B cell (primary cell): ENCODE data around the gene PPIL1. TPM values are rescaled to one million over a fixed set of nuclear protein-coding genes. Genes with fewer than 3 reads are reported as not detected.

Source experiments
- ATAC-seq: fragments of 200-7000 bp; cut with Tn5 transposase; one replicate; pipeline ENCODE4 v1.10.0; 2021; ENCODE audit warnings: low read depth, mild to moderate bottlenecking, moderate number of reproducible peaks, moderate library complexity
- CTCF ChIA-PET: fragments of 350-600 bp; sonication (Branson Sonifier 250); formaldehyde crosslinking; loops from one replicate; lab custom pipeline; 2021; ENCODE audit warnings: antibody characterized with exemption, inconsistent platforms; lab: Charles Lee
- POLR2A ChIA-PET: fragments of 350-600 bp; sonication (Branson Sonifier 250); formaldehyde crosslinking; loops from one replicate; lab custom pipeline; 2021; ENCODE audit warnings: antibody characterized with exemption; lab: Charles Lee
- DNase-seq: peaks from one replicate; pipeline ENCODE4 v3.0.0; 2013
- H2AFZ ChIP-seq: 2 replicates; pipeline ENCODE4 v1.6.1; 2012; ENCODE audit warnings: mild to moderate bottlenecking, low read depth, low read length; ENCODE audit not compliant: insufficient read depth, poor library complexity, severe bottlenecking
- H3K27ac ChIP-seq, 2 donors: 1 replicate in 1 of 2; 2 replicates in 1 of 2; pipeline ENCODE4 v1.5.1; 2012 to 2013; ENCODE audit warnings: low read length in 2 of 2, mild to moderate bottlenecking in 2 of 2, moderate library complexity in 1 of 2
- H3K27me3 ChIP-seq, 4 experiments: fragments of 200-600 bp in 1 of 4; sonication (generic) in 1 of 4; replicated peaks in 1 of 4; 1 replicate in 2 of 4; 2 replicates in 2 of 4; pipeline versions ENCODE4 v1.6.1 to v1.7.0; 2013 to 2016; ENCODE audit warnings: low read length in 3 of 4, mild to moderate bottlenecking in 2 of 4, mixed read lengths in 1 of 4, moderate library complexity in 1 of 4; ENCODE audit not compliant: insufficient read depth in 4 of 4, control insufficient read depth in 3 of 4; ENCODE audit errors: control extremely low read depth in 1 of 4
- H3K36me3 ChIP-seq, 2 experiments: replicated peaks in 1 of 2; 1 replicate in 1 of 2; 2 replicates in 1 of 2; pipeline versions ENCODE4 v1.6.1 to v1.7.1; 2013; ENCODE audit warnings: low read length in 1 of 2; ENCODE audit not compliant: insufficient read depth in 2 of 2, control insufficient read depth in 1 of 2; ENCODE audit errors: control extremely low read depth in 1 of 2, extremely low read depth in 1 of 2
- H3K4me1 ChIP-seq, 2 donors: fragments of 200-600 bp in 1 of 2; sonication (generic) in 1 of 2; 1 replicate in 1 of 2; 2 replicates in 1 of 2; pipeline versions ENCODE4 v1.5.1 to v1.6.1; 2013 to 2017; ENCODE audit warnings: low read length in 2 of 2; ENCODE audit not compliant: control insufficient read depth in 2 of 2, insufficient read depth in 2 of 2
- H3K4me2 ChIP-seq: replicated peaks from 2 replicates; pipeline ENCODE3; 2012; ENCODE audit warnings: mild to moderate bottlenecking, low read depth, low read length; ENCODE audit not compliant: poor library complexity, severe bottlenecking
- H3K4me3 ChIP-seq, 5 experiments: fragments of 200-600 bp in 1 of 5; sonication (generic) in 1 of 5; 1 replicate in 3 of 5; 2 replicates in 2 of 5; pipeline versions ENCODE4 v1.5.1 to v1.7.0; 2011 to 2016; ENCODE audit warnings: low read length in 4 of 5, mild to moderate bottlenecking in 4 of 5, low read depth in 2 of 5, control low read depth in 1 of 5, moderate library complexity in 1 of 5; ENCODE audit not compliant: insufficient read depth in 1 of 5; ENCODE audit errors: control extremely low read depth in 1 of 5, extremely low read depth in 1 of 5
- H3K79me2 ChIP-seq: fragments of 200-600 bp; sonication (generic); one replicate; pipeline ENCODE4 v1.6.0; 2016; ENCODE audit warnings: low read length; ENCODE audit not compliant: control insufficient read depth, insufficient read depth
- H3K9ac ChIP-seq: fragments of 200-600 bp; sonication (generic); 2 replicates; pipeline ENCODE4 v1.6.1; 2017; ENCODE audit warnings: mild to moderate bottlenecking, low read length, moderate library complexity
- H3K9me3 ChIP-seq, 3 donors: one replicate each; pipeline versions ENCODE4 v1.6.1 to v1.7.1; 2013; ENCODE audit warnings: low read length in 2 of 3; ENCODE audit not compliant: control insufficient read depth in 2 of 3, insufficient read depth in 1 of 3; ENCODE audit errors: control extremely low read depth in 1 of 3
- H4K20me1 ChIP-seq: 2 replicates; pipeline ENCODE4 v1.6.0; 2012; ENCODE audit warnings: mild to moderate bottlenecking, low read length; ENCODE audit not compliant: insufficient read depth, control insufficient read depth, poor library complexity, severe bottlenecking
- H3K27ac Mint-ChIP-seq: one replicate; pipeline ENCODE4 v1.8.0; 2021; ENCODE audit warnings: mixed read lengths
- H3K27me3 Mint-ChIP-seq: one replicate; pipeline ENCODE4 v1.8.0; 2021; ENCODE audit warnings: mixed read lengths
- H3K4me1 Mint-ChIP-seq: one replicate; pipeline ENCODE4 v1.8.0; 2021; ENCODE audit warnings: mixed read lengths
- H3K4me3 Mint-ChIP-seq: one replicate; pipeline ENCODE4 v1.8.0; 2021; ENCODE audit warnings: mixed read lengths
- H3K9me3 Mint-ChIP-seq: one replicate; pipeline ENCODE4 v1.8.0; 2022; ENCODE audit warnings: mixed read lengths; ENCODE audit not compliant: insufficient read depth
- EZH2 ChIP-seq: IDR thresholded peaks from 2 replicates; pipeline ENCODE4 v1.6.1; 2012; ENCODE audit warnings: borderline replicate concordance, low read depth, mild to moderate bottlenecking, moderate library complexity, low read length; ENCODE audit not compliant: insufficient read depth, poor library complexity, severe bottlenecking
- WGBS: methylation state at CpG from one replicate; pipeline ENCODE4 v1.1.5; 2013; ENCODE audit warnings: missing lambda C conversion rate; ENCODE audit not compliant: insufficient coverage; 5-methylcytosine and 5-hydroxymethylcytosine counted together
- intact Hi-C: fragments of 100-400 bp; cut with micrococcal nuclease; formaldehyde crosslinking; loops from one replicate; pipeline ENCODE4 v1.10.0; 2022
- polyA plus RNA-seq: library from polyadenylated mRNA; depleted of rRNA; stranded (reverse); fragments of >200 nt; gene quantifications from 2 replicates; pipeline ENCODE4 v1.2.3, GENCODE V29; 2012
- total RNA-seq, 2 donors: library from RNA; stranded (reverse); fragments of 120-200 nt in 1 of 2; gene quantifications; 1 replicate in 1 of 2; 2 replicates in 1 of 2; pipeline versions ENCODE4 v1.2.3 to v1.2.4, GENCODE V29; 2013 to 2022
- TF ChIP-seq, protein P1 (sequence below): fragments of 200-600 bp; IDR thresholded peaks from one replicate; pipeline ENCODE4 v1.8.0; 2022; ENCODE audit warnings: antibody characterized with exemption, mild to moderate bottlenecking

PPIL1 gene
- total and polyA plus RNA-seq, 2 donors (not counting 1 experiment from before 2014, with no cell fraction given): 2.9 to 7.0 TPM

DNA sequence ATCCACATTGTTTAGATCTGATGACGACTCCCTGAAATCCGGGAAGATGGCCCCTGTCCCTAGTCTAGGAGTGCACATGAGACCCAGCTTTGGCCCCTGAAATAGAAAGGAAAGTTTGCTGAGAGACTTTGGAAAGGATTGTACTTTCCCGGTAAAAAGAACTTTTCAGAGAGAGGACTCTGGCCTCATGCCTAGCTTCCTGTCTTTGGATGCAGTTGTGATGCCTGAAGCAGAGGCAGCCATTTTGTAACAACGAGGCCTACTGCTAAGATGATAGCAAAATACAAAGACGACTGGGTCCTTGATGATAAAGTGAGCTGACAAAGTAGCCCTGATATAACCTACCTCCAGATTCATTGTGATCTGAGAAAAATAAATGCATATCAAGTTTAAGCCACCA is 42.3 kb downstream of the PPIL1 start:
- TF ChIP-seq, protein P1, sequence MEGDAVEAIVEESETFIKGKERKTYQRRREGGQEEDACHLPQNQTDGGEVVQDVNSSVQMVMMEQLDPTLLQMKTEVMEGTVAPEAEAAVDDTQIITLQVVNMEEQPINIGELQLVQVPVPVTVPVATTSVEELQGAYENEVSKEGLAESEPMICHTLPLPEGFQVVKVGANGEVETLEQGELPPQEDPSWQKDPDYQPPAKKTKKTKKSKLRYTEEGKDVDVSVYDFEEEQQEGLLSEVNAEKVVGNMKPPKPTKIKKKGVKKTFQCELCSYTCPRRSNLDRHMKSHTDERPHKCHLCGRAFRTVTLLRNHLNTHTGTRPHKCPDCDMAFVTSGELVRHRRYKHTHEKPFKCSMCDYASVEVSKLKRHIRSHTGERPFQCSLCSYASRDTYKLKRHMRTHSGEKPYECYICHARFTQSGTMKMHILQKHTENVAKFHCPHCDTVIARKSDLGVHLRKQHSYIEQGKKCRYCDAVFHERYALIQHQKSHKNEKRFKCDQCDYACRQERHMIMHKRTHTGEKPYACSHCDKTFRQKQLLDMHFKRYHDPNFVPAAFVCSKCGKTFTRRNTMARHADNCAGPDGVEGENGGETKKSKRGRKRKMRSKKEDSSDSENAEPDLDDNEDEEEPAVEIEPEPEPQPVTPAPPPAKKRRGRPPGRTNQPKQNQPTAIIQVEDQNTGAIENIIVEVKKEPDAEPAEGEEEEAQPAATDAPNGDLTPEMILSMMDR: no peak
- TF ChIP-seq EZH2: no peak
- Mint-ChIP-seq H3K4me1 (peaks cover 3% of the 10 kb centered on the region), H3K27me3 (peaks cover 18% of the 10 kb centered on the region), H3K4me3 (no peak overlapping the region), H3K27ac (no peak overlapping the region), H3K9me3 (no peaks in the 10 kb centered on the region)
- Histone ChIP-seq H3K36me3 (no peaks in the 10 kb centered on the region), H3K79me2 (no peaks in the 10 kb centered on the region), H3K4me3 (no peak overlapping the region), H3K27ac (no peak overlapping the region), H3K9ac (no peak overlapping the region), H2AFZ (no peak overlapping the region), H3K4me2 (no peak overlapping the region), H3K27me3 (peaks cover 0 to 13% (median 4%) of the 10 kb centered on the region in 4 experiments), H4K20me1 (no peaks in the 10 kb centered on the region), H3K4me1 (peaks cover 0 to 3% of the 10 kb centered on the region in 2 donors), H3K9me3 (peaks cover 0 to 7% (median 0%) of the 10 kb centered on the region in 3 donors)
- DNase-seq: no peak
- 100% methylated on average over 3 of the region's 5 CpGs for WGBS
- intact Hi-C loops: no loop called here
- ChIA-PET CTCF (no interaction called here), POLR2A (no interaction called here)
- no peak for ATAC-seq

DNA sequence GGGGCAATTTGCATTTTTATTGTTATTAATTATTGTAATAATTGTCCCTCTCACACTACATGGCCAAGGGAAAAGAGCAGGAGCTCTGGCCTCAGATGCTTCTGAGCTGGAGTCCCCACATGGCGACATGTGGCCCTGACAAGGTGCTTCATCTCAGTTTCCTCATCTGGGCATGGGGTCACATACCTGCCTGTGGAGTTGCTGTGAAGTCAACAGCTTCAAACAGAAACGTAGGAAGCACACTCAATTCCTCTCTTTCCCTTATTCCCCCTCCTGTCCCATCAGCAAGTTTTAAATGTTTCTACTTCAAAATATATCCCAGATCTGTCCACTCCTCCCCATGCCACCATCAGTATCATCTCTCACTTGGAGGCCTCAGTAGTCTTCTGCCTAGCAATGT is 44.0 kb downstream of the PPIL1 start:
- POLR2A ChIA-PET: no interaction called here
- Histone ChIP-seq H2AFZ (no peak overlapping the region), H3K4me1 (peaks cover 0 to 3% of the 10 kb centered on the region in 2 donors), H3K9me3 (peaks cover 0 to 7% (median 0%) of the 10 kb centered on the region in 3 donors), H3K27ac (no peak overlapping the region), H3K9ac (no peak overlapping the region), H3K79me2 (no peaks in the 10 kb centered on the region), H4K20me1 (no peaks in the 10 kb centered on the region), H3K36me3 (no peaks in the 10 kb centered on the region), H3K27me3 (peaks cover 0 to 26% (median 4%) of the 10 kb centered on the region in 4 experiments), H3K4me2 (no peak overlapping the region), H3K4me3 (no peak overlapping the region)
- 91% methylated on average over 2 of the region's 2 CpGs for WGBS
- Mint-ChIP-seq H3K27ac (no peak overlapping the region), H3K4me1 (peaks cover 3% of the 10 kb centered on the region), H3K27me3 (peaks cover 27% of the 10 kb centered on the region), H3K4me3 (no peak overlapping the region), H3K9me3 (no peaks in the 10 kb centered on the region)
- TF ChIP-seq EZH2: no peak
- TF ChIP-seq, protein P1: no peak
- intact Hi-C loops: no loop called here
- ATAC-seq (no peak), DNase-seq (no peak)
- CTCF ChIA-PET: interaction anchor here (1.2 kb wide), 1 partner anchor 55 kb away, joined by 3 read pairs; no protein-coding TSS in a partner anchor
